C4-2B (cell line): ENCODE data around the gene NUDT1.

Source experiments
- H3K27ac ChIP-seq: fragments of 450-650 bp; 2 replicates; pipeline ENCODE4 v1.5.1; 2017
- ZFX ChIP-seq: fragments of 450-650 bp; IDR thresholded peaks from 2 replicates; pipeline ENCODE4 v1.6.1; 2017
- TF ChIP-seq, protein P1 (sequence below): fragments of 450-650 bp; conservative IDR thresholded peaks from 2 replicates; pipeline ENCODE4 v1.5.1; 2017; ENCODE audit warnings: mild to moderate bottlenecking

The NUDT1 gene

DNA sequence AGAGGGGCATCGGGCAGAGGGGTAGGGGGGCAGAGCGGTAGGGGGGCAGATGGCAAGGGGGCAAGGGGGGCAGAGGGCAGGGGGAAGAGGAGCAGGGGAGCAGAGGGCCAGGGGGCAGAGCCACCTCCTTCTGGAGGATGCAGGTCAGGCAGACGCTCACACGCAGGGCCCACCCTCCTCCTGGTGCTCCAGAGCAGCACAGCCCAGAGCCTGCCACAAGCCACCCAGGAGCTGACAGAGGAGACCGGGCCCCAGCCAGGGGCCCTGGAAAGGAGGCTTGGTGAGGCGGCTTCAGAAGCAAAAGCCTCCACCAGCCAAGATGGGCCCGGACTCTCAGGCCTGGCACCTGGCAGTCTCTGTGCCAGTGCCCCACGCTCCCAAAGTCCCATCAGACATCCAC is 22.4 kb upstream of the NUDT1 start:
- no peak overlapping the region for H3K27ac ChIP-seq
- TF ChIP-seq, protein P1, sequence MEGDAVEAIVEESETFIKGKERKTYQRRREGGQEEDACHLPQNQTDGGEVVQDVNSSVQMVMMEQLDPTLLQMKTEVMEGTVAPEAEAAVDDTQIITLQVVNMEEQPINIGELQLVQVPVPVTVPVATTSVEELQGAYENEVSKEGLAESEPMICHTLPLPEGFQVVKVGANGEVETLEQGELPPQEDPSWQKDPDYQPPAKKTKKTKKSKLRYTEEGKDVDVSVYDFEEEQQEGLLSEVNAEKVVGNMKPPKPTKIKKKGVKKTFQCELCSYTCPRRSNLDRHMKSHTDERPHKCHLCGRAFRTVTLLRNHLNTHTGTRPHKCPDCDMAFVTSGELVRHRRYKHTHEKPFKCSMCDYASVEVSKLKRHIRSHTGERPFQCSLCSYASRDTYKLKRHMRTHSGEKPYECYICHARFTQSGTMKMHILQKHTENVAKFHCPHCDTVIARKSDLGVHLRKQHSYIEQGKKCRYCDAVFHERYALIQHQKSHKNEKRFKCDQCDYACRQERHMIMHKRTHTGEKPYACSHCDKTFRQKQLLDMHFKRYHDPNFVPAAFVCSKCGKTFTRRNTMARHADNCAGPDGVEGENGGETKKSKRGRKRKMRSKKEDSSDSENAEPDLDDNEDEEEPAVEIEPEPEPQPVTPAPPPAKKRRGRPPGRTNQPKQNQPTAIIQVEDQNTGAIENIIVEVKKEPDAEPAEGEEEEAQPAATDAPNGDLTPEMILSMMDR = no peak
- no peak for TF ChIP-seq ZFX

DNA sequence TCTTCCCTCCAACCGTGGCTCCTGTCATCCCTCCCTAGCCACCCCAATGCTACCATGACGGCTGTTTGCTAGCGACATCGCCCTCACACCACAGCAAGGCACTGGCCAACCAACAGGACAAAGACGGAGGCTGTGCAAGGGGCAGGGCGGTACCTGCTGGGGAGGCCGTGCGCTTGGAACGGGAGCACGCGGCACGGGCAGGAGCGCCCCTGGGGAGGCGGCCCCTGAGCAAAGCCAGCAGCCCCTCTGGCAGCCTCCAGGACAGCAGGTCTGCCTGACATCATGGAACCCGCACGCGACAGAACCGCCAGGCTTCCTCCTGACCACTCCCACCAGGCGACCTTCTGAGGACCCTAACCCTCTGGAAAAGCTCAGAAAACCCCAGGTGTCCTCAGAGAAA is 22.0 kb upstream of the NUDT1 start:
- no peak overlapping the region for H3K27ac ChIP-seq
- no peak for TF ChIP-seq ZFX
- TF ChIP-seq, protein P1 = no peak

DNA sequence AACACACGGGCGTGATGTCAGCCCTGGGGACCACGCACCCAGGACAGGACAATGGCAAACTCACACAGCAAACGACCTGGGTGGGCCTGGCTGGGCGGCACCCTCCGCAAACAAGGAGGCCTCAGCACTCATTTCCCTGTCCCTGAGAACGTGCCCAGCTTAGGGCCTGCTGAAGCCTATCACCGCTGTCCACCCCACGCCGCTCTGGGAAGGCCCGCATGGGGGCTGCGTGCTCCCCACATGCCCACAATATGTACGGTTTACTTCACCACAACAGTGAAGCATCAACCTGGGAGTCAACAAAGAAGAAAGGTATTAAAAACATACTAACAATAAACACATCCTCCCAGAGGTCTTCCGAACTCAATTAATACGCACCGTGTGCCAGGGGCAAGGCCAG is 21.5 kb upstream of the NUDT1 start:
- H3K27ac ChIP-seq = no peak overlapping the region
- no peak for TF ChIP-seq ZFX
- TF ChIP-seq, protein P1 = no peak

DNA sequence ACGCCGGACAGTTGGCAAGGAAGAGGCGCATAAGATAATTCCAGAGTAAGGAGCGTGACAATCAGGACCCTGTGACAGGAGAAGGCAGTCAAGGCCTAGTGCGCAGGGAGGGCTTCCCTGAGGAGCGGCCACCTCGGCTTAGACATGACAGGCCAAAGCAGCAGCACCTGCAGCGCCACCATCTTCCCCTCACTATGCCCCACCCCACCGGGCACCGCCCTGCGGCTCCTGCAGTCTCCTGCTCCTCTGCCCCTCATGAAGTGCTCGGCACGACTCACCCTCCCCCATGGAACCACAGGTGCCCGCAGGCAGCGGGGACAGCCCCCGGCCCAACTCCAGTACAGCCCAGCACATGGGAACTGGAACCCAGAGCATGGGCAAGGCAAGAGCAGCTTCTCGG is 21.1 kb upstream of the NUDT1 start:
- TF ChIP-seq ZFX = no peak
- TF ChIP-seq, protein P1 = no peak
- no peak overlapping the region for H3K27ac ChIP-seq

DNA sequence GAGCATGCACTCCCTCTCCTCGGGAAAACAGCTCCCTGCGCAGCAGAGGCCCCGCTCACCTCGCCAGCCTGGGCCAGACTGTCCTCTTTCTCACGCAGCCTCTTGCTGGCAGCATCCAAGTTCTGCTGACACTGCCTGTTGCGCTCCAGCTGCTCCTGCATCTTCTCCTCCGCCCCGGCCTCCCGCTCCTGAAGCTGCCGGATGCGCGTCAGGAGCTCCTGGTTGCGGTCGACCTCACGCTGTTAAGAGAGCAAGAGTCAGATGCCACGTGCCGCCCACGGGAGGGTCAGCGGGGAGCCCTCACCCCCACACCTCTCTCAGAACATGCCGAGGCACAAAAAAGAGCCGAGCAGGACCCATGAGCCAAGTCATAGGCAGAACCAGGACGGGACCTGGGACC is 19.5 kb upstream of the NUDT1 start:
- TF ChIP-seq, protein P1 = no peak
- no peak for TF ChIP-seq ZFX
- no peak overlapping the region for H3K27ac ChIP-seq

DNA sequence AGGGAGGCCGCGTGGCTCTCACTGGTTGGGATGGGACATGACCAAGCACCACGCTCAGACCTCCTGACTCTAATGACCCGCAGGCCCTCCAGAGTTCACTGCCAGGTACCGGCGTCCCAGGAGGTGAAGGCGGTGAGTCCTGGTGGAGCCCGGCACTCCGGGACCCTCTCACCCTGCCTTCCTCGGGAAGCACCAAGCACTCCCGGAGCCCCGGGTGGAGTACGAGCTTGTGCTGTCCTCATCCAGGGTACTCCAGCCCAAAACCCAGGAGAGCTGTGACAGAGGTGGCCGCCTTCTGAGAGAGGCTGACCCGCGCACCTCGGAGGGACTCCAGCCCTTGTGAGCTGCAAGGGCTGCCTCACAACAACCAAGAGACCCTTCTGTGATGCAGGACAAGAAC is 18.7 kb upstream of the NUDT1 start:
- H3K27ac ChIP-seq = no peak overlapping the region
- TF ChIP-seq, protein P1 = no peak
- TF ChIP-seq ZFX = no peak

DNA sequence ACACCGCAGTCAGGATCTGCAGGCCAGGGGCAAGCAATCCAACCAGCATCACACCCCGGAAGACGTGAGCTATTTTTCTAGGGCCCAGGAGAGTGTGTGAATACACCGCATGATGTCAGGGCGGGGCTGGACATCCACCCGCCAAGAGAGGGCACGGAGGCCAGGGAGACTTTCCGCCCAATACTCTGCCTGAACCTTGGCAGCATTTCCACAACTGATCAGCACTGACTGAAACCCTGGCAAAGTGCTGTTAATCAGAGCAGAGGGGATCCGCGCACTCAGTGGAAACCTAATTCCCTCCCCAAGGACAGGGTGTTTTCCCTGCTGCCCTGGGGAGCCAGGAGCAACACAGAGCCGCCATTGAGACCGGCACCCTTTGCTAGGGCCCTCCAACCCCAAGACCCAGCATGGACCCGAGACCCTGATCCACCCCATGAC is 17.5 kb upstream of the NUDT1 start:
- TF ChIP-seq ZFX = no peak
- TF ChIP-seq, protein P1 = no peak
- H3K27ac ChIP-seq = no peak overlapping the region
